Measurements from ENCODE around the gene SLC12A7.

The SLC12A7 gene

DNA sequence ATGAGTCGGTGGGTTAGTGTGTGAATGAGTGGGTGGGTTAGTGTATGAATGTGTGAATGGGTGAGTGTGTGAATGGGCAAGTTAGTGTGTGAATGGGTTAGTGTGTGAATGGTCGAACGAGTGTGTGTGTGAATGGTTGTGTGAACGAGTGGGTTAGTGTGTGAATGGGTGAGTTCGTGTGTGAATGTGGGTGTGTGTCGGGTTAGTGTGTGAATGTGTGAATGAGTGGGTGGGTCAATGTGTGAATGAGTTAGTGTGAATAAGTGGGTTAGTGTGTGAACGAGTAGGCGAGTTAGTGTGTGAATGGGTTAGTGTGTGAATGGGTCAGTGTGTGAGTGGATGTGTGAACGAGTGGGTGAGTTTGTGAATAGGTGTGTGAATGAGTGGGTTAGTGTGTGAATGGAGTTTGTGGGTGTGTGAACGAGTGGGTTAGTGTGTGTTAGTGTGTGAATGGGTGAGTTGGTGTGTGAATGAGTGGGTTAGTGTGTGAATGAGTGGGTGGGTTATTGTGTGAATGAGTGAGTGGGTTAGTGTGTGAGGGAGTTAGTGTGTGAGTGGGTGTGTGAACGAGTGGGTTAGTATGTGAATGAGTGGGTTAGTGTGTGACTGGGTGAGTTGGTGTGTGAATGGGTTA lies 64.4 kb downstream of the SLC12A7 start:
- Mint-ChIP-seq H3K36me3 (peaks cover 2% of the 10 kb centered on the region), H3K4me1 (ENCODE audit: low read depth) (peaks cover 28% of the 10 kb centered on the region), H3K9me3 (ENCODE audit: low read depth) (peaks cover 24% of the 10 kb centered on the region), H3K27me3 (no peaks in the 10 kb centered on the region), H3K4me3 (no peak overlapping the region), H3K27ac (no peak overlapping the region)

DNA sequence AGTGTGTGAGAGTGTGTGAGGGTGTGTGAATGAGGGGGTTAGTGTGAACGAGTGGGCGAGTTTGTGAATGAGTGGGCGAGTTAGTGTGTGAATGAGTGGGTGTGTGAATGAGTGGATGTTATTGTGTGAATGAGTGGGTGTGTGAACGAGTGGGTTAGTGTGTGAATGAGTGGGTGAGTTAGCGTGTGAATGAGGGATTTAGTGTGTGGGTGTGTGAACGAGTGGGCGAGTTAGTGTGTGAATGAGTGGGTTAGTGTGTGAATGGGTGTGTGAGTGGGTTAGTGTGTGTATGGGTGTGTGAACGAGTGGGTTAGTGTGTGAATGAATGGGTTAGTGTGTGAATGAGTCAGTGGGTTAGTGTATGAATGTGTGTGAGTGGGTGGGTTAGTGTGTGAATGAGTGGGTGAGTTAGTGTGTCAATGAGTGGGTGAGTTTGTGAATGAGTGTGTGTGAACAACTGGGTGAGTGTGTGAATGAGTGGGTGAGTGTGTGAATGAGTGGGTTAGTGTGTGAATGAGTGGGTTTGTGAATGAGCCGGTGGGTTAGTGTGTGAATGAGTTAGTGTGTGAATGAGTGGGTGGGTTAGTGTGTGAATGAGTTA lies 65.8 kb downstream of the SLC12A7 start:
- Mint-ChIP-seq H3K9me3 (ENCODE audit: low read depth) (peaks cover 36% of the 10 kb centered on the region), H3K36me3 (peaks cover 2% of the 10 kb centered on the region), H3K4me1 (ENCODE audit: low read depth) (peaks cover 37% of the 10 kb centered on the region), H3K27me3 (no peaks in the 10 kb centered on the region), H3K4me3 (no peak overlapping the region), H3K27ac (peak overlapping the region; percentile 50)

DNA sequence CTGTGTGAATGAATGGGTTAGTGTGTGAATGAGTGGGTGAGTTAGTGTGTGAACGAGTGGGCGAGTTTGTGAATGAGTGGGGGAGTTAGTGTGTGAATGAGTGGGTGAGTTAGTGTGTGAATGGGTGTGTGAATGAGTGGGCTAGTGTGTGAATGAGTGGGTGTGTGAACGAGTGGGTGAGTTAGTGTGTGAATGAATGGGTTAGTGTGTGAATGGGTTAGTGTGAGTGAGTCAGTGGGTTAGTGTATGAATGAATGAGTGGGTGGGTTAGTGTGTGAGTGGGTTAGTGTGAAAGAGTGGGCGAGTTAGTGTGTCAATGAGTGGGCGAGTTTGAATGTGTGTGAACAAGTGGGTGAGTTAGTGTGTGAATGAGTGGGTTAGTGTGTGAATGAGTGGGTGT lies 67.7 kb downstream of the SLC12A7 start:
- peaks cover 36% of the 10 kb centered on the region for H3K9me3 Mint-ChIP-seq (ENCODE audit: low read depth)
- H3K4me3 Mint-ChIP-seq = no peak overlapping the region
- no peaks in the 10 kb centered on the region for H3K27me3 Mint-ChIP-seq
- H3K4me1 Mint-ChIP-seq (ENCODE audit: low read depth) = peaks cover 37% of the 10 kb centered on the region
- no peak overlapping the region for H3K27ac Mint-ChIP-seq
- H3K36me3 Mint-ChIP-seq = peaks cover 2% of the 10 kb centered on the region

DNA sequence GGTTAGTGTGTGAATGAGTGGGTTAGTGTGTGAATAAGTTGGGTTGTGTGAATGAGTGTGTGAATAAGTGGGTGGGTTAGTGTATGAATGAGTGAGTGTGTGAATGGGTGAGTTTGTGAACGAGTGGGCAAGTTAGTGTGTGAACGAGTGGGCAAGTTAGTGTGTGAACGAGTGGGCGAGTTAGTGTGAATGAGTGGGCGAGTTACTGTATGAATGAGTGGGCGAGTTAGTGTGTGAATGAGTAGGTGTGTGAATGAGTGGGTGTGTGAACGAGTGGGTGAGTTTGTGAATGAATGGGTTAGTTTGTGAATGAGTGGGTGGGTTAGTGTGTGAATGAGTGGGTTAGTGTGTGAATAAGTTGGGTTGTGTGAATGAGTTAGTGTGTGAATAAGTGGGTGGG lies 68.5 kb downstream of the SLC12A7 start:
- Mint-ChIP-seq H3K4me3 (no peak overlapping the region), H3K9me3 (ENCODE audit: low read depth) (peaks cover 36% of the 10 kb centered on the region), H3K4me1 (ENCODE audit: low read depth) (peaks cover 37% of the 10 kb centered on the region), H3K27ac (no peak overlapping the region), H3K27me3 (no peaks in the 10 kb centered on the region), H3K36me3 (peaks cover 2% of the 10 kb centered on the region)

DNA sequence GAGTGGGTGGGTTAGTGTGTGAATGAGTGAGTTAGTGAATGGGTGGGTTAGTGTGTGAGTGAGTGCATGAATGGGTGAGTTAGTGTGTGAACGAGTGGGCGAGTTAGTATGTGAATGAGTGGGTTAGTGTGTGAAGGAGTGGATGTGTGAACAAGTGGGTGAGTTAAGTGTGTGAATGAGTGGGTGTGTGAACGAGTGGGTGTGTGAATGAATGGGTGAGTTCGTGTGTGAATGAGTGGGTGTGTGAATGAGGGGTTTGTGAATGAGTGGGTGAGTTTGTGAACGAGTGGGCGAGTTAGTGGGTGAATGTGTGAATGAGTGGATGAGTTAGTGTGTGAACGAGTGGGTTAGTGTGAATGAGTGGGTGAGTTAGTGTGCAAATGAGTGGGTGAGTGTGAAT lies 69.2 kb downstream of the SLC12A7 start:
- Mint-ChIP-seq H3K9me3 (ENCODE audit: low read depth) (peaks cover 36% of the 10 kb centered on the region), H3K4me3 (no peak overlapping the region), H3K36me3 (no peaks in the 10 kb centered on the region), H3K27ac (peak overlapping the region; percentile 76), H3K4me1 (ENCODE audit: low read depth) (peaks cover 37% of the 10 kb centered on the region), H3K27me3 (no peaks in the 10 kb centered on the region)

DNA sequence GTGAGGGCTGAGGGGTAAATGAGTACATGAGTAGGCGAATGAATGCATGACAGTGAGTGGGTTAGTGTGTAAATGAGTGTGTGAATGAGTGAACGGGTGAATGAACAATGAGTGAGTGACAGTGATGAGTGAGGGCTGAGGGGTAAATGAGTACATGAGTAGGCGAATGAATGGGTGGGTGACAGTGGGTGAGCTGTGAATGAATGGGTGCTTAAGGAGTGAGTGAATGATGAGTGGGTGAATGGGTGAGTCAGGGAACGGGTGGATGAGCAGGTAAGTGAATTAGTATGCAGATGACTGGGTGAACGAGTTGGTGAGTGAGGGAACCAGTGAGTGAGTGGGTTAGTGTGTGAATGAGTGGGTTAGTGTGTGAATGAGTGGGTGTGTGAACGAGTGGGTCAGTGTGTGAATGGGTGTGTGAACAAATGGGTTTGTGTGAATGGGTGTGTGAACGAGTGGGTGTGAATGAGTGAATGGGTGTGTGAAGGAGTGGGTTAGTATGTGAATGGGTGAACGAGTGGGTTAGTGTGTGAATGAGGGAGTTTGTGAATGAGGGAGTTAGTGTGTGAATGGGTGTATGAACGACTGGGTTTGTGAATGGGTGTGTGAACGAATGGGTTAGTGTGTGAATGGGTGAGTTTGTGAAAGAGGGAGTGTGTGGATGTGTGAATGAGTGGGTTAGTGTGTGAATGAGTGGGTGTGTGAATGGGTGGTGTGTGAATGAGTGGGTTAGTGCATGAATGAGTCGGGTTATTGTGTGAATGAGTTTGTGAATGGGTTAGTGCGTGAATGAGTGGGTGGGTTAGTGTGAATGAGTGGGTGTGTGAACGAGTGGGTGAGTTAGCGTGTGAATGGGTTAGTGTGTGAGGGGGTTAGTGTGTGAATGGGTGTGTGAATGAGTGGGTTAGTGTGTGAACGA lies 70.4 kb downstream of the SLC12A7 start:
- Mint-ChIP-seq H3K4me3 (no peak overlapping the region), H3K4me1 (ENCODE audit: low read depth) (peaks cover 32% of the 10 kb centered on the region), H3K27me3 (no peaks in the 10 kb centered on the region)

DNA sequence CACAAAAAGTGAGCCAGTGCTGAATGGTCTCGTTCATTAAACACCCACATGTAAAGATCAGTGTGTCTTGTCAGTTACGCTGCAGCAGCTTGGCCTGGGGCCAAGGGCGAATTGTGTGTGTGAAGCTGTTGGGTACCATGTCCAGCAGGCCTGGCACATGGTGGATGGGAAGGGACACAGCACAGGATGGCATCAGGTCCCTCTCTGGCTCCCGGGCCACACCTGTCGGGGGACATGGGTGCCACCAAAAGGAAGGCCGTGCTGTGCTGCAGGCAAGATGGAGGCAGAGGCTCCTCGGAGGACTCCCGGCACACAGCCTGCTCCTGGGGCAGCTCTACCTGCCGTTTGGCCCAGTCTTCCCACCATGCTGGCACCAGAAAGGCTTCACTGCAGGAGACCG lies 71.3 kb downstream of the SLC12A7 start:
- Mint-ChIP-seq H3K36me3 (no peaks in the 10 kb centered on the region), H3K27me3 (no peaks in the 10 kb centered on the region), H3K4me1 (ENCODE audit: low read depth) (peaks cover 28% of the 10 kb centered on the region), H3K9me3 (ENCODE audit: low read depth) (peaks cover 28% of the 10 kb centered on the region), H3K4me3 (no peak overlapping the region), H3K27ac (peak overlapping the region; percentile 67)

More for the DNA sequence above, 70.4 kb downstream of the SLC12A7 start:
- H3K27ac Mint-ChIP-seq = peak overlapping the region; percentile 67
- no peaks in the 10 kb centered on the region for H3K36me3 Mint-ChIP-seq
- H3K9me3 Mint-ChIP-seq (ENCODE audit: low read depth) = peaks cover 32% of the 10 kb centered on the region

DNA sequence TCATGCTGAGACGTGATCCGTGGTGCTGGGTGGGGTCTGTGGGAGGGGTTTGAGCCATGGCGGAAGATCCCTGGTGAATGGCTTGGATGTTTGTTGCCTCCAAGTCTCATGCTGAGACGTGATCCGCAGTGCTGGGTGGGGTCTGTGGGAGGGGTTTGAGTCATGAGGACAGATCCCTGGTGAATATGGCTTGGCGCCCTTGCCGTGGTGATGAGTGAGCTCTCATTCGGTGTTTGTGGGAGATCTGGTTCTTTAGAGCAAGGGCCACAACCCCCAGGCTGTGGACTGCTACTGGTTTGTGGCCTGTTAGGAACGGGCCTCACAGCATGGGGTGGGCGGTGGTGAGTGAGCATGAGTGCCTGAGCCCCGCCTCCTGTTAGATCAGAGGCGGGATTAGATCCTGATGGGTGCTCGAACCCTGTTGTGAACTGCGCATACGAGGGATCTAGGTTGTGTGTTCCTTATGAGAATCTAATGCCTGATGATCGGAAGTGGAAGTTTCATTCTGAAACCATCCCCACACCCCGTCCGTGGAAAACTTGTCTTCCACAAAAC lies 72.1 kb downstream of the SLC12A7 start:
- peaks cover 22% of the 10 kb centered on the region for H3K4me1 Mint-ChIP-seq (ENCODE audit: low read depth)
- H3K9me3 Mint-ChIP-seq (ENCODE audit: low read depth) = peaks cover 28% of the 10 kb centered on the region
- no peak overlapping the region for H3K27ac Mint-ChIP-seq
- no peaks in the 10 kb centered on the region for H3K36me3 Mint-ChIP-seq
- no peak overlapping the region for H3K4me3 Mint-ChIP-seq
- H3K27me3 Mint-ChIP-seq = no peaks in the 10 kb centered on the region

DNA sequence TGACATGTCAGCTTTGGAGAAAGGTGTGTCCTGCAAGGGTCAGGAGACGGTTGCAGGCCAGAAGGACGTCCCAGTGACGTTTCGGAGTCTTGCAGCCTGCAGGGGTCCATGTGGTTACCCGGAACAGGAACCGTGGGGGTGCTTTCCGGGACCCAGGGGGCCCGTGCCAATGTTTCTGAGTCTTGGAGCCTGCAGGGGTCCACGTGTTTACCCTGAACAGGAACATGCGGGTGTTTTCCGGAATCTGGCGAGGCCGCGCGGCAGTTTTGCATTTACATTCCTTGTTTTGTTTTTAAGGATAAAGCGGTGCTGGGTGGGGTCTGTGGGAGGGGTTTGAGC lies 72.7 kb downstream of the SLC12A7 start:
- H3K9me3 Mint-ChIP-seq (ENCODE audit: low read depth) = peaks cover 28% of the 10 kb centered on the region
- H3K27ac Mint-ChIP-seq = no peak overlapping the region
- H3K36me3 Mint-ChIP-seq = no peaks in the 10 kb centered on the region
- H3K27me3 Mint-ChIP-seq = no peaks in the 10 kb centered on the region
- no peak overlapping the region for H3K4me3 Mint-ChIP-seq
- peaks cover 17% of the 10 kb centered on the region for H3K4me1 Mint-ChIP-seq (ENCODE audit: low read depth)

DNA sequence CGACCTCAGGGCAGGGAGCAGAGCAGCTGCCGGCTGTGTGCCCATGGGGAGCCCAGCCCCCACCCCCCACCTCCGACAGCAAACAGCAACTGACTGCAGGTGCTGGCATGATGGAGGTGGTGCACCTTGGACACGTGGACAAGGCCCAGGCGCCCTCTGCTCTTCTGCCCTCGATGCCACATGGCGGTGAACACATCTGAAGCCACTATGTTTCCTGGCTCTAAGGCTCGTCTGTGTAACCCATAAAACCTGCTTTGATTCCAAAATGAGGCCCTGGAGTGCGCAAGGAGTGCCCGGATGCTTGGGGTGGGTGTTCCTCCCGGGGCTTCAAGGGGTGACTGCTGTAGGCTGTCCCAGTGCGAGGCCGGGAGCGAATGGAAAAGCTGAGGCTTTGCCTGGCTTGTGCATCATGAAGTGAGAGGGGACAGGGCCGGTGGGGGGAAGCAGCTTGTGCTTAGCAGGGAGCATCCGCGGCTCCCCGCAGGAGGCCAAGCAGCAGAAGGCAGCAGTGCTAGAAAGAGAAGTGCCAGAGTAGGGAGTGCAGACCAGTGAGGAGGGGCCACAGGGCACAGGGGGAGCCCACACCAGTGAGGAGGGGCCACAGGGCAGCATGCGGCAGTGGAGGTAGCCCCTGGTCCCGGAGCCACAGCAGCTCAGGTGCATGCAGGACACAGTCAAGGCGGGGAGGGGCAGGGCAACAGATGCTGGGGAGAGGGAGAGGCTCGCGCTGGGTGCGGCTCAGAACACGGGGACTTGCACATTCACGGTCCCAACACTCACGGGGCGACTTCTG lies 73.2 kb downstream of the SLC12A7 start:
- Mint-ChIP-seq H3K27me3 (no peaks in the 10 kb centered on the region), H3K36me3 (no peaks in the 10 kb centered on the region), H3K4me3 (no peak overlapping the region), H3K9me3 (ENCODE audit: low read depth) (peaks cover 24% of the 10 kb centered on the region), H3K27ac (no peak overlapping the region), H3K4me1 (ENCODE audit: low read depth) (peaks cover 16% of the 10 kb centered on the region)

DNA sequence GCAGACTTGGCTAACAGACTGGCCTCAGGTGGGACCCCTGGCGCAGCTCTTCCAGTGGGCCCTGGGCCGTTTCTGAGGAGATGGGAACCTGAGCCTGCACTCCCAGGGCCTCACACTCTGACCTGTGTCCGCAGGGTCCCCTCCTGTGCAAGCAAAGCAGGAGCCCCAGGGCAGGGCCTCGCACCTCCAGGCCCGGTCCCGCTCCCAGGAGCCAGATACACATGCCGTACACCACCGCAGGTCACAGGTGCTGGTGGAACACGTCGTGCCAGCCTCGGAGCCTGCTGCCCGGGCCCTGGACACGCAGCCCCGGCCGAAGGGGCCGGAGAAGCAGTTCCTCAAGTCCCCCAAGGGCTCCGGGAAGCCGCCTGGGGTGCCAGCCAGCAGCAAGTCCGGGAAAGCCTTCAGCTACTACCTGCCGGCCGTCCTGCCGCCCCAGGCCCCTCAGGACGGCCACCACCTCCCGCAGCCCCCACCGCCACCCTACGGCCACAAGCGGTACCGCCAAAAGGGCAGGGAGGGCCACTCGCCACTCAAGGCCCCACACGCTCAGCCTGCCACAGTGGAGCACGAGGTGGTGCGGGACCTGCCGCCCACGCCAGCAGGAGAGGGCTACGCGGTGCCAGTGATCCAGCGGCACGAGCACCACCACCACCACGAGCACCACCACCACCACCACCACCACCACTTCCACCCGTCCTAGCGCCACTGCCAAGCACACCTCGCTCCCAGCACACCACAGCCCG lies 74.0 kb downstream of the SLC12A7 start:
- H3K4me1 Mint-ChIP-seq (ENCODE audit: low read depth) = peaks cover 11% of the 10 kb centered on the region

DNA sequence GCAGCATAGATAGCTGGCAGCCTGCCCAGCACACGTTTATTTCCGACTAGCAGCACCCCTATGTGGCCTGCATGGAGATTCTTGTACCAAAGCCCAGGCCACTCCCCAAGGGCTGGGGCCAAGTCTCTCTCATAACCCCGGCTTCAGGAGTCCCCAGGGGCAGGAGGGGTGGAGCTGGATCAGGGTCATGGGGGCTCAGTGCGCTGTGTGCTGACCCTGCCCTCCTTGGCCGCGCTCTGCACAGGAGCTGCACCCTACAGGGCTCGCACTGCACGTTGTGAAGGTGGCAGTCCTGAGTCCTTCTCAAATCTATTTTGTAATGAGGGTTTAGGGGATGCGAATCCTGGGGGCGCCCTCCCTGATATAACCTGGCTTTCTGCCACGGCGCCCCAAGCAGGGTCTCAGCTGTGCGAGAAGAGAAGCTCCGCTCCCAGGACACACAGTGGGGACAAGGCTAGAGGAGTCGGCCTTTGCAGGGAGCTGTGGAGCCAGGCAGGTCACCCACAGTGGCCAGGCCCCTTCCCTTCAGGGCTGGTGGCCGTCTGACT lies 74.7 kb downstream of the SLC12A7 start:
- peaks cover 10% of the 10 kb centered on the region for H3K9me3 Mint-ChIP-seq (ENCODE audit: low read depth)
- H3K27ac Mint-ChIP-seq = no peak overlapping the region
- peaks cover 6% of the 10 kb centered on the region for H3K4me1 Mint-ChIP-seq (ENCODE audit: low read depth)
- H3K36me3 Mint-ChIP-seq = no peaks in the 10 kb centered on the region
- no peaks in the 10 kb centered on the region for H3K27me3 Mint-ChIP-seq
- H3K4me3 Mint-ChIP-seq = no peak overlapping the region

More for the DNA sequence above, 74.0 kb downstream of the SLC12A7 start:
- no peaks in the 10 kb centered on the region for H3K27me3 Mint-ChIP-seq
- peaks cover 16% of the 10 kb centered on the region for H3K9me3 Mint-ChIP-seq (ENCODE audit: low read depth)
- no peak overlapping the region for H3K27ac Mint-ChIP-seq
- no peaks in the 10 kb centered on the region for H3K36me3 Mint-ChIP-seq
- no peak overlapping the region for H3K4me3 Mint-ChIP-seq

DNA sequence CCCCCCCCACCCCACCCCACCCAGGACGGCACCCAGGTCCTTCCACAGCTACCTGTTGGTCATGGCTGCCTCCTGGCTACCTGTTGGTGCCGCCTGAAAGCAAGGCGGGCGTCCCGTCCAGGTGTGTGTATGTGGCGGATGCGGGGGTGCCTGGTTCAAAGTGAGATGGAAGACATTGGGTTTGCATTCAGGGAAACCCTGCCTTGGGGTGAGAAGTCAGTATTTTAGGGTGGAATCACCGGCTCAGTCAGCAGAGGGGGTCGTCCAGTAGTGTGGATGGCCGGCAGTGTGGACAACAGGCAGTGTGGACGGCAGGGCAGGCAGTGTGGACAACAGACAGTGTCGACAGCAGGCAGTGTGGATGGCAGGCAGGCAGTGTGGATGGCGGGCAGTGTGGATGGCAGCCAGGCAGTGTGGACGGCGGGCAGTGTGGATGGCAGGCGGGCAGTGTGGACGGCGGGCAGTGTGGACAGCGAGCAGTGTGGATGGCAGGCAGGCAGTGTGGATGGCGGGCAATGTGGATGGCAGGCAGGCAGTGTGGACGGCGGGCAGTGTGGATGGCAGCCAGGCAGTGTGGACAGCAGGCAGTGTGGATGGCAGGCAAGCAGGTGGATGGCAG lies 75.2 kb downstream of the SLC12A7 start:
- Mint-ChIP-seq H3K27ac (no peak overlapping the region), H3K27me3 (no peaks in the 10 kb centered on the region), H3K36me3 (no peaks in the 10 kb centered on the region), H3K4me1 (ENCODE audit: low read depth) (peaks cover under 1% of the 10 kb centered on the region), H3K9me3 (ENCODE audit: low read depth) (peaks cover 5% of the 10 kb centered on the region), H3K4me3 (no peak overlapping the region)

All from activated naive CD8-positive, alpha-beta T cell (primary cell).